CD8-positive, alpha-beta memory T cell (primary cell): ENCODE data around the gene BOK. TPM values are rescaled to one million over a fixed set of nuclear protein-coding genes. Genes with fewer than 3 reads are reported as not detected.
A peak's percentile ranks its signal among the peaks of the same experiment; 100 is the strongest.

Experiments
- CTCF ChIA-PET: fragments of 350-600 bp; sonication (Branson Sonifier 250); formaldehyde crosslinking; loops from one replicate; lab custom pipeline; 2021; ENCODE audit warnings: antibody characterized with exemption; lab: Charles Lee
- POLR2A ChIA-PET: fragments of 350-600 bp; sonication (Branson Sonifier 250); formaldehyde crosslinking; loops from one replicate; lab custom pipeline; 2021; ENCODE audit warnings: antibody characterized with exemption; lab: Charles Lee
- DNase-seq, 5 donors: peaks; one replicate each; pipeline versions ENCODE4 v3.0.0 to v3.0.0-alpha.2; 2020 to 2022; ENCODE audit warnings: mixed read lengths in 1 of 5
- H3K27ac ChIP-seq: one replicate; pipeline ENCODE4 v1.7.0; 2013; ENCODE audit warnings: low read depth, mild to moderate bottlenecking, low read length, moderate library complexity
- H3K27me3 ChIP-seq: 2 replicates; pipeline ENCODE4 v1.7.0; 2013; ENCODE audit warnings: low read length, mild to moderate bottlenecking; ENCODE audit not compliant: insufficient read depth, poor library complexity, severe bottlenecking
- H3K36me3 ChIP-seq: 2 replicates; pipeline ENCODE4 v1.7.0; 2013; ENCODE audit warnings: mild to moderate bottlenecking, low read length, moderate library complexity; ENCODE audit not compliant: insufficient read depth
- H3K4me1 ChIP-seq: 2 replicates; pipeline ENCODE4 v1.7.0; 2013; ENCODE audit warnings: mild to moderate bottlenecking, low read length, moderate library complexity; ENCODE audit not compliant: insufficient read depth
- H3K4me3 ChIP-seq: 2 replicates; pipeline ENCODE4 v1.7.0; 2013; ENCODE audit warnings: mild to moderate bottlenecking, low read length
- H3K9me3 ChIP-seq: 2 replicates; pipeline ENCODE4 v1.7.0; 2013; ENCODE audit warnings: mild to moderate bottlenecking, low read length
- H3K27ac Mint-ChIP-seq, 8 donors: one replicate each; pipeline ENCODE4 v1.8.0; 2020 to 2021; ENCODE audit warnings: mixed read lengths in 8 of 8, mild to moderate bottlenecking in 6 of 8, inconsistent platforms in 3 of 8, moderate library complexity in 3 of 8
- H3K27me3 Mint-ChIP-seq, 2 donors: one replicate each; pipeline ENCODE4 v1.8.0; 2020 to 2021; ENCODE audit warnings: mixed read lengths in 2 of 2, mild to moderate bottlenecking in 1 of 2, moderate library complexity in 1 of 2
- H3K36me3 Mint-ChIP-seq, 3 donors: one replicate each; pipeline ENCODE4 v1.8.0; 2020 to 2021; ENCODE audit warnings: mixed read lengths in 3 of 3, inconsistent platforms in 1 of 3, mild to moderate bottlenecking in 1 of 3
- H3K4me1 Mint-ChIP-seq, 3 donors: one replicate each; pipeline ENCODE4 v1.8.0; 2020 to 2021; ENCODE audit warnings: mixed read lengths in 3 of 3, inconsistent platforms in 1 of 3, mild to moderate bottlenecking in 1 of 3
- H3K4me3 Mint-ChIP-seq, 7 donors: one replicate each; pipeline ENCODE4 v1.8.0; 2020 to 2021; ENCODE audit warnings: mixed read lengths in 7 of 7, mild to moderate bottlenecking in 6 of 7, moderate library complexity in 4 of 7, inconsistent platforms in 2 of 7
- H3K9me3 Mint-ChIP-seq, 5 donors: one replicate each; pipeline ENCODE4 v1.8.0; 2020 to 2022; ENCODE audit warnings: mixed read lengths in 5 of 5, mild to moderate bottlenecking in 3 of 5, moderate library complexity in 2 of 5, inconsistent platforms in 1 of 5
- polyA plus RNA-seq: library from polyadenylated mRNA; unstranded; fragments of 300-500 nt; fragmentation: Illumina TruSeq; gene quantifications from one replicate; pipeline ENCODE4 v1.2.3, GENCODE V29; 2021
- total RNA-seq, 2 experiments: library from RNA; stranded (reverse); gene quantifications; one replicate each; pipeline ENCODE4 v1.2.3, GENCODE V29; 2021

BOK gene
- total and polyA plus RNA-seq, 3 experiments from 2014 or later, result not detected

GRCh38 chr2:241534293-241534692 is 24.3 kb upstream of the BOK start:
- Mint-ChIP-seq H3K36me3 (peaks cover 0 to 6% (median 0%) of the 10 kb centered on the region in 3 donors), H3K4me3 (no peak overlapping the region), H3K4me1 (no peaks in the 10 kb centered on the region), H3K9me3 (no peaks in the 10 kb centered on the region), H3K27ac (no peak overlapping the region), H3K27me3 (peaks cover 7 to 24% of the 10 kb centered on the region in 2 donors)
- no peak for DNase-seq
- Histone ChIP-seq H3K9me3 (no peaks in the 10 kb centered on the region), H3K4me3 (no peak overlapping the region), H3K27ac (no peak overlapping the region), H3K36me3 (no peaks in the 10 kb centered on the region), H3K4me1 (no peaks in the 10 kb centered on the region), H3K27me3 (no peaks in the 10 kb centered on the region)
- ChIA-PET POLR2A (no interaction called here), CTCF (no interaction called here)

- no peaks in the 10 kb centered on the region for H3K27me3 ChIP-seq
- ChIA-PET POLR2A (no interaction called here), CTCF (no interaction called here)
- no peak overlapping the region for H3K4me3 ChIP-seq
- peak in 1 of 5 donors; percentile 30 for DNase-seq
- H3K27ac Mint-ChIP-seq, result no peak overlapping the region
- H3K9me3 ChIP-seq, result no peaks in the 10 kb centered on the region
- no peak overlapping the region for H3K4me3 Mint-ChIP-seq
- H3K27ac ChIP-seq, result no peak overlapping the region
- H3K27me3 Mint-ChIP-seq, result peaks cover 7 to 24% of the 10 kb centered on the region in 2 donors
- H3K36me3 Mint-ChIP-seq, result peaks cover 0 to 6% (median 0%) of the 10 kb centered on the region in 3 donors
- no peaks in the 10 kb centered on the region for H3K4me1 ChIP-seq
- H3K4me1 Mint-ChIP-seq, result no peaks in the 10 kb centered on the region
- no peaks in the 10 kb centered on the region for H3K36me3 ChIP-seq
- no peaks in the 10 kb centered on the region for H3K9me3 Mint-ChIP-seq
Measured at GRCh38 chr2:241534701-241535375, 23.7 kb upstream of the BOK start.

GRCh38 chr2:241535871-241536655 is 22.5 kb upstream of the BOK start:
- Histone ChIP-seq H3K27ac (no peak overlapping the region), H3K9me3 (no peaks in the 10 kb centered on the region), H3K27me3 (peaks cover 6% of the 10 kb centered on the region), H3K4me3 (no peak overlapping the region), H3K4me1 (no peaks in the 10 kb centered on the region), H3K36me3 (no peaks in the 10 kb centered on the region)
- DNase-seq, result peak in 1 of 5 donors; percentile 35
- Mint-ChIP-seq H3K4me1 (peaks cover 0 to 5% (median 3%) of the 10 kb centered on the region in 3 donors), H3K36me3 (peaks cover 0 to 6% (median 0%) of the 10 kb centered on the region in 3 donors), H3K4me3 (no peak overlapping the region), H3K27ac (no peak overlapping the region), H3K9me3 (no peaks in the 10 kb centered on the region), H3K27me3 (peaks cover 12 to 25% of the 10 kb centered on the region in 2 donors)
- CTCF ChIA-PET, result no interaction called here
- POLR2A ChIA-PET, result no interaction called here

GRCh38 chr2:241538838-241539615 is 19.5 kb upstream of the BOK start:
- POLR2A ChIA-PET, result no interaction called here
- H3K36me3 Mint-ChIP-seq, result peaks cover 0 to 6% (median 0%) of the 10 kb centered on the region in 3 donors
- DNase-seq, result no peak
- CTCF ChIA-PET, result no interaction called here
- H3K4me1 Mint-ChIP-seq, result peaks cover 0 to 5% (median 3%) of the 10 kb centered on the region in 3 donors
- Histone ChIP-seq H3K4me3 (no peak overlapping the region), H3K4me1 (no peaks in the 10 kb centered on the region), H3K9me3 (no peaks in the 10 kb centered on the region), H3K36me3 (no peaks in the 10 kb centered on the region), H3K27ac (no peak overlapping the region), H3K27me3 (peaks cover 6% of the 10 kb centered on the region)
- no peak overlapping the region for H3K27ac Mint-ChIP-seq
- peaks cover 19 to 29% of the 10 kb centered on the region in 2 donors for H3K27me3 Mint-ChIP-seq
- no peaks in the 10 kb centered on the region for H3K9me3 Mint-ChIP-seq
- no peak overlapping the region for H3K4me3 Mint-ChIP-seq

- CTCF ChIA-PET, result no interaction called here
- Mint-ChIP-seq H3K27ac (no peak overlapping the region), H3K9me3 (no peaks in the 10 kb centered on the region), H3K4me1 (peaks cover 0 to 5% (median 3%) of the 10 kb centered on the region in 3 donors), H3K36me3 (peaks cover 0 to 6% (median 0%) of the 10 kb centered on the region in 3 donors), H3K4me3 (no peak overlapping the region), H3K27me3 (peaks cover 19 to 27% of the 10 kb centered on the region in 2 donors)
- Histone ChIP-seq H3K27ac (no peak overlapping the region), H3K9me3 (no peaks in the 10 kb centered on the region), H3K4me3 (no peak overlapping the region), H3K36me3 (no peaks in the 10 kb centered on the region), H3K27me3 (peaks cover 6% of the 10 kb centered on the region), H3K4me1 (no peaks in the 10 kb centered on the region)
- POLR2A ChIA-PET, result no interaction called here
- DNase-seq, result peak in 1 of 5 donors; percentile 29
Measured at GRCh38 chr2:241539616-241540374, 18.8 kb upstream of the BOK start.

- CTCF ChIA-PET, result no interaction called here
- no peaks in the 10 kb centered on the region for H3K9me3 Mint-ChIP-seq
- Histone ChIP-seq H3K9me3 (no peaks in the 10 kb centered on the region), H3K4me3 (no peak overlapping the region), H3K4me1 (no peaks in the 10 kb centered on the region), H3K27ac (no peak overlapping the region), H3K36me3 (no peaks in the 10 kb centered on the region), H3K27me3 (peaks cover 6% of the 10 kb centered on the region)
- no peak for DNase-seq
- peak overlapping the region in 5 of 7 donors; percentile 36 to 62 (median 49) for H3K4me3 Mint-ChIP-seq
- POLR2A ChIA-PET, result no interaction called here
- peaks cover 0 to 5% (median 3%) of the 10 kb centered on the region in 3 donors for H3K4me1 Mint-ChIP-seq
- no peak overlapping the region for H3K27ac Mint-ChIP-seq
- H3K27me3 Mint-ChIP-seq, result peaks cover 19 to 27% of the 10 kb centered on the region in 2 donors
- H3K36me3 Mint-ChIP-seq, result peaks cover 0 to 6% (median 0%) of the 10 kb centered on the region in 3 donors
Measured at GRCh38 chr2:241540401-241540770, 18.2 kb upstream of the BOK start.

- Mint-ChIP-seq H3K4me1 (peaks cover 0 to 5% (median 3%) of the 10 kb centered on the region in 3 donors), H3K9me3 (no peaks in the 10 kb centered on the region), H3K27me3 (peaks cover 19 to 27% of the 10 kb centered on the region in 2 donors), H3K4me3 (peak overlapping the region in 6 of 7 donors; percentile 36 to 62 (median 52)), H3K36me3 (peaks cover 0 to 6% (median 0%) of the 10 kb centered on the region in 3 donors), H3K27ac (no peak overlapping the region)
- Histone ChIP-seq H3K4me3 (no peak overlapping the region), H3K27ac (no peak overlapping the region), H3K4me1 (no peaks in the 10 kb centered on the region), H3K27me3 (peaks cover 8% of the 10 kb centered on the region), H3K36me3 (no peaks in the 10 kb centered on the region), H3K9me3 (no peaks in the 10 kb centered on the region)
- DNase-seq, result peak in 4 of 5 donors; percentile 30 to 50 (median 40)
- ChIA-PET POLR2A (no interaction called here), CTCF (no interaction called here)
Measured at GRCh38 chr2:241540771-241541561, 17.6 kb upstream of the BOK start.
